NCI-H1694 treated with DMSO at 0.1 percent for 48 hours (cell line): ENCODE results near the gene SEC24D.
A peak's percentile ranks its signal among the peaks of the same experiment; 100 is the strongest.

ENCODE experiments used
- DNase-seq: peaks from one replicate; lab custom pipeline; 2025; lab: John Stamatoyannopoulos, UW

Gene SEC24D

GRCh38 chr4:118716304-118716703, 119.6 kb downstream of the SEC24D start:
- DNase-seq = no peak

GRCh38 chr4:118714682-118715081, 121.2 kb downstream of the SEC24D start:
- no peak for DNase-seq

- DNase-seq = no peak
Measured at GRCh38 chr4:118712872-118713271, 123.1 kb downstream of the SEC24D start.

GRCh38 chr4:118711052-118711451, 124.9 kb downstream of the SEC24D start:
- DNase-seq = no peak

- no peak for DNase-seq
Measured at GRCh38 chr4:118703118-118703517, 132.8 kb downstream of the SEC24D start.

- DNase-seq = peak; percentile 74
Measured at GRCh38 chr4:118684873-118685811, 150.8 kb downstream of the SEC24D start, which contains the start of gene METTL14. Gene METTL14 (plus strand): TSS chr4:118685392. CDS start chr4:118685535, 143 bp downstream.

- DNase-seq = no peak
Measured at GRCh38 chr4:118683513-118683912, 152.4 kb downstream of the SEC24D start.

GRCh38 chr4:118682928-118683327, 153.0 kb downstream of the SEC24D start:
- DNase-seq = peak; percentile 23

GRCh38 chr4:118680808-118681207, 155.1 kb downstream of the SEC24D start:
- no peak for DNase-seq

- no peak for DNase-seq
Measured at GRCh38 chr4:118676128-118676527, 159.8 kb downstream of the SEC24D start.
